Spleen (tissue), 7 donors: ENCODE data around the gene KRTAP10-3.

Experiments
- POLR2AphosphoS5 ChIP-seq, 3 donors: sonication (generic); formaldehyde crosslinking; IDR thresholded peaks; one replicate each; pipeline ENCODE4 v1.5.1; 2017; ENCODE audit warnings: antibody characterized with exemption in 3 of 3
- TF ChIP-seq, protein P1 (sequence below), 11 experiments: fragments of 200-600 bp in 7 of 11; fragments of 450-650 bp in 4 of 11; sonication (generic) in 4 of 11; IDR thresholded peaks in 8 of 11; conservative IDR thresholded peaks in 3 of 11; 1 replicate in 7 of 11; 2 replicates in 4 of 11; pipeline versions ENCODE4 v1.4.0 to v1.8.0; 2016 to 2021; ENCODE audit warnings: antibody characterized with exemption in 11 of 11, inconsistent platforms in 4 of 11, mild to moderate bottlenecking in 1 of 11
- donor health status: DM: no; HTN: no; CAD: no; lungs with moderate emphysema.
- donor health status: DM: no; HTN: no; CAD: no.
- donor health status: DM: no; HTN: no; CAD: no.

- TF ChIP-seq, protein P1, sequence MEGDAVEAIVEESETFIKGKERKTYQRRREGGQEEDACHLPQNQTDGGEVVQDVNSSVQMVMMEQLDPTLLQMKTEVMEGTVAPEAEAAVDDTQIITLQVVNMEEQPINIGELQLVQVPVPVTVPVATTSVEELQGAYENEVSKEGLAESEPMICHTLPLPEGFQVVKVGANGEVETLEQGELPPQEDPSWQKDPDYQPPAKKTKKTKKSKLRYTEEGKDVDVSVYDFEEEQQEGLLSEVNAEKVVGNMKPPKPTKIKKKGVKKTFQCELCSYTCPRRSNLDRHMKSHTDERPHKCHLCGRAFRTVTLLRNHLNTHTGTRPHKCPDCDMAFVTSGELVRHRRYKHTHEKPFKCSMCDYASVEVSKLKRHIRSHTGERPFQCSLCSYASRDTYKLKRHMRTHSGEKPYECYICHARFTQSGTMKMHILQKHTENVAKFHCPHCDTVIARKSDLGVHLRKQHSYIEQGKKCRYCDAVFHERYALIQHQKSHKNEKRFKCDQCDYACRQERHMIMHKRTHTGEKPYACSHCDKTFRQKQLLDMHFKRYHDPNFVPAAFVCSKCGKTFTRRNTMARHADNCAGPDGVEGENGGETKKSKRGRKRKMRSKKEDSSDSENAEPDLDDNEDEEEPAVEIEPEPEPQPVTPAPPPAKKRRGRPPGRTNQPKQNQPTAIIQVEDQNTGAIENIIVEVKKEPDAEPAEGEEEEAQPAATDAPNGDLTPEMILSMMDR (IDR thresholded peaks at IDR 0.05 in 8 of 11, conservative IDR thresholded peaks at IDR 0.05 in 3 of 11), result no peak
- TF ChIP-seq POLR2AphosphoS5 (IDR thresholded peaks at IDR 0.05), result no peak
Measured at GRCh38 chr21:44596068-44596725, 37.6 kb upstream of the KRTAP10-3 start.
